Endothelial cell of umbilical vein (primary cell): ENCODE data around the gene CDCA3. TPM values are rescaled to one million over a fixed set of nuclear protein-coding genes. Genes with fewer than 3 reads are reported as not detected.

Source experiments
- BruUV-seq: library from RNA; stranded (reverse); fragments of 400-500 nt; replicated peaks from 2 replicates; lab custom pipeline; 2021; lab: Mats Ljungman, UMichigan
- CTCF ChIA-PET: fragments of 300-600, 350-600 bp; sonication (Branson Sonifier 250); formaldehyde crosslinking; loops from one replicate; lab custom pipeline; 2021; ENCODE audit warnings: antibody characterized with exemption, inconsistent platforms; lab: Charles Lee
- POLR2A ChIA-PET: fragments of 300-600, 350-600 bp; sonication (Branson Sonifier 250); formaldehyde crosslinking; loops from one replicate; lab custom pipeline; 2021; ENCODE audit warnings: antibody characterized with exemption, inconsistent platforms; lab: Charles Lee
- DNase-seq: peaks from one replicate; pipeline ENCODE4 v3.0.0-alpha.2; 2011; ENCODE audit warnings: low read depth, low spot score
- FAIRE-seq: peaks from 2 replicates; lab custom pipeline; 2011; peaks lifted over from hg19 to GRCh38; lab: Jason Lieb, UNC
- H2AFZ ChIP-seq: 2 replicates; pipeline ENCODE4 v1.6.0; 2012; ENCODE audit warnings: low read depth, low read length, control low read depth, inconsistent platforms
- H3K27ac ChIP-seq: 2 replicates; pipeline ENCODE4 v1.5.1; 2011; ENCODE audit warnings: low read depth, mild to moderate bottlenecking, control low read depth, low read length, moderate library complexity; ENCODE audit not compliant: insufficient read depth
- H3K27me3 ChIP-seq, 2 experiments: 2 replicates each; pipeline versions ENCODE4 v1.6.0 to v1.6.1; 2011; ENCODE audit warnings: low read length in 2 of 2, mixed read lengths in 1 of 2; ENCODE audit not compliant: control insufficient read depth in 2 of 2, insufficient read depth in 2 of 2
- H3K36me3 ChIP-seq, 2 experiments: 2 replicates in 1 of 2; 3 replicates in 1 of 2; pipeline ENCODE4 v1.5.1; 2011; ENCODE audit warnings: low read length in 2 of 2, mild to moderate bottlenecking in 1 of 2, moderate library complexity in 1 of 2; ENCODE audit not compliant: control insufficient read depth in 2 of 2, insufficient read depth in 2 of 2; ENCODE audit errors: extremely low read depth in 1 of 2
- H3K4me1 ChIP-seq: 3 replicates; pipeline ENCODE4 v1.5.1; 2011; ENCODE audit warnings: mild to moderate bottlenecking, low read length; ENCODE audit not compliant: control insufficient read depth, insufficient read depth; ENCODE audit errors: extremely low read depth
- H3K4me2 ChIP-seq: 2 replicates; pipeline ENCODE4 v1.6.1; 2011; ENCODE audit warnings: low read length, control low read depth, mixed read lengths; ENCODE audit not compliant: insufficient read depth
- H3K4me3 ChIP-seq, 3 experiments: fragments of 200-600 bp in 1 of 3; sonication (generic), shearing (Covaris generic) in 1 of 3; replicated peaks in 1 of 3; 2 replicates each; pipeline ENCODE4 v1.5.1; 2011 to 2016; ENCODE audit warnings: control low read depth in 3 of 3, low read length in 3 of 3, mild to moderate bottlenecking in 2 of 3, inconsistent platforms in 1 of 3, low read depth in 1 of 3, moderate library complexity in 1 of 3; ENCODE audit not compliant: insufficient read depth in 1 of 3
- H3K79me2 ChIP-seq: 2 replicates; pipeline ENCODE4 v1.6.0; 2012; ENCODE audit warnings: low read length, inconsistent platforms; ENCODE audit not compliant: control insufficient read depth, insufficient read depth
- H3K9ac ChIP-seq: replicated peaks from 2 replicates; pipeline ENCODE3; 2011; ENCODE audit warnings: low read length, control low read depth; ENCODE audit not compliant: insufficient read depth; ENCODE audit errors: extremely low read depth
- H3K9me1 ChIP-seq: replicated peaks from 3 replicates; pipeline ENCODE4 v1.6.0; 2011; ENCODE audit warnings: mild to moderate bottlenecking, low read length; ENCODE audit not compliant: control insufficient read depth, insufficient read depth; ENCODE audit errors: extremely low read depth
- H3K9me3 ChIP-seq: replicated peaks from 2 replicates; pipeline ENCODE4 v1.5.1; 2012; ENCODE audit warnings: low read length, inconsistent platforms; ENCODE audit not compliant: control insufficient read depth, insufficient read depth
- H4K20me1 ChIP-seq: replicated peaks from 2 replicates; pipeline ENCODE3; 2011; ENCODE audit warnings: mild to moderate bottlenecking, low read length; ENCODE audit not compliant: control insufficient read depth, insufficient read depth; ENCODE audit errors: extremely low read depth
- EZH2 ChIP-seq: IDR thresholded peaks from 2 replicates; pipeline ENCODE4 v1.6.1; 2012; ENCODE audit warnings: borderline replicate concordance, low read depth, mild to moderate bottlenecking, moderate library complexity, low read length, inconsistent platforms; ENCODE audit not compliant: severe bottlenecking
- GATA2 ChIP-seq: IDR thresholded peaks from 2 replicates; pipeline ENCODE4 v1.7.0; 2011; ENCODE audit warnings: low read depth, mild to moderate bottlenecking, moderate library complexity, mixed read lengths, low read length; ENCODE audit not compliant: insufficient read length, insufficient read depth
- POLR2A ChIP-seq: IDR thresholded peaks from 2 replicates; pipeline ENCODE4 v1.6.1; 2012; ENCODE audit warnings: low read depth, mild to moderate bottlenecking, control low read depth, low read length
- POLR2AphosphoS5 ChIP-seq: IDR thresholded peaks from 2 replicates; pipeline ENCODE4 v1.6.1; 2012; ENCODE audit warnings: low read depth, mild to moderate bottlenecking, control low read depth, low read length, moderate library complexity; ENCODE audit not compliant: insufficient read depth
- dilution Hi-C: fragments of 300-500 bp; cut with MboI; formaldehyde crosslinking; loops from one replicate; pipeline ENCODE4 v1.15.0; 2019; ENCODE audit warnings: low sequenced_read_pairs; ENCODE audit not compliant: extremely low pct_ligation_motif_present
- intact Hi-C: fragments of 100-400 bp; cut with micrococcal nuclease; formaldehyde crosslinking; loops from one replicate; pipeline ENCODE4 v1.10.0; 2022
- polyA plus RNA-seq, 4 experiments: library from polyadenylated mRNA; depleted of rRNA in 3 of 4; stranded (reverse) in 3 of 4; unstranded in 1 of 4; fragments of >200 nt; gene quantifications; 2 replicates each; pipeline versions ENCODE4 v1.2.1 to v1.2.3, GENCODE V29; 2011 to 2012; ENCODE audit warnings: missing spikeins in 1 of 4
- total RNA-seq: library from RNA; stranded (reverse); gene quantifications from 2 replicates; pipeline ENCODE4 v1.2.3, GENCODE V29; 2021
- TF ChIP-seq, protein P1 (sequence below), 2 donors: IDR thresholded peaks; 1 replicate in 1 of 2; 2 replicates in 1 of 2; pipeline ENCODE4 v1.5.1; 2011; ENCODE audit warnings: low read length in 2 of 2, mild to moderate bottlenecking in 2 of 2, moderate library complexity in 2 of 2, control low read depth in 1 of 2, inconsistent platforms in 1 of 2, low read depth in 1 of 2; ENCODE audit not compliant: insufficient read depth in 1 of 2; ENCODE audit errors: extremely low read depth in 1 of 2

CDCA3 gene
- total and polyA plus RNA-seq, 2 donors (not counting 3 experiments of a cell fraction or from before 2014, with no cell fraction given): 44.3 to 53.5 TPM

DNA sequence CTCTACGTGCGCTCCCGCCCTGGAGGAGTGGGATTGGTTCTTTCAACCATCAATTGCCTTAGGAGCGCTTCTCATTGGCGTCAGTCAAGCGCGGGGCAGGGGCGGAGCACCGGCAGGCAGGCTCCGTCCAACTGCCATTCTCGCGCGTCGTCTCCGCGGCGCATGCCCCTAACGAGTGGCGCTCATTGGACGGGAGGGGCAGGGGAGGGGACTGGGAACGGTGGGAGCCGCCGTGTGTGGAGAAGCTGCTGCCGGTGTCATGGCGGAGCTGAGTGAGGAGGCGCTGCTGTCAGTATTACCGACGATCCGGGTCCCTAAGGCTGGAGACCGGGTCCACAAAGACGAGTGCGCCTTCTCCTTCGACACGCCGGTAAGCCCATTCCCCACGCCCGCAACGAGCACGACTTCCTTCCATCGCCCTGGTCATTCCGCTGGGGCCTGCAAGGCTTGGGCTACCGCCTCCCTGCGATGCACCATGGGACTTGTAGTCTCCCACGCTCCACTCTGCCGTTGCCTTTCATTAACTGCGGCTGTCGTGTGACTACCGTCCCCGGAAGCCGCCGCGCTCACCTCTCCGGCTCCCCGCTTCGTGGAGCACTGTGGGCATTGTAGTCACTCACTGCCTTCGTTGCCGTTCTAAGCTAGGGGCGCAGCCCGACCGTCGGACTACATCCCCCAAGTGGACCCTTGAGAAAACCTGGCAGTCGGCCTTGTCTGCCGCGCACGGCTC lies 1.0 kb upstream of the CDCA3 start, which contains the start of gene USP5:
TSS of gene USP5 (plus strand) at position 230 of the 730 bp plus-strand sequence. CDS start at position 260, 30 bp downstream.
- ChIA-PET POLR2A (interaction anchor here (1.1 to 3.2 kb wide), 8 partner anchors 9 to 128 kb away, joined by 3 to 48 read pairs (median 6); partner anchors contain the start of genes COPS7A, MLF2, PTMS and SPSB2), CTCF (interaction anchor here (0.8 to 4.6 kb wide), 16 partner anchors 9 to 232 kb away, joined by 3 to 30 read pairs (median 4); partner anchors contain the start of genes COPS7A, GNB3, MLF2 and SPSB2)
- H3K27me3 ChIP-seq: no peaks in the 10 kb centered on the region
- dilution Hi-C loops (no loop called here), intact Hi-C loops (loop anchor here (1.0 to 2.0 kb wide), 4 partner anchors 16 to 189 kb away; partner anchors contain the start of genes ING4 and MLF2)
- H4K20me1 ChIP-seq: no peaks in the 10 kb centered on the region
- BruUV-seq: TSS peak; percentile 57
- DNase-seq (peak; percentile 100), FAIRE-seq (no peak)
- TF ChIP-seq POLR2AphosphoS5 (peak; percentile 63), GATA2 (no peak), POLR2A (peak; percentile 54), EZH2 (no peak)
- TF ChIP-seq, protein P1, sequence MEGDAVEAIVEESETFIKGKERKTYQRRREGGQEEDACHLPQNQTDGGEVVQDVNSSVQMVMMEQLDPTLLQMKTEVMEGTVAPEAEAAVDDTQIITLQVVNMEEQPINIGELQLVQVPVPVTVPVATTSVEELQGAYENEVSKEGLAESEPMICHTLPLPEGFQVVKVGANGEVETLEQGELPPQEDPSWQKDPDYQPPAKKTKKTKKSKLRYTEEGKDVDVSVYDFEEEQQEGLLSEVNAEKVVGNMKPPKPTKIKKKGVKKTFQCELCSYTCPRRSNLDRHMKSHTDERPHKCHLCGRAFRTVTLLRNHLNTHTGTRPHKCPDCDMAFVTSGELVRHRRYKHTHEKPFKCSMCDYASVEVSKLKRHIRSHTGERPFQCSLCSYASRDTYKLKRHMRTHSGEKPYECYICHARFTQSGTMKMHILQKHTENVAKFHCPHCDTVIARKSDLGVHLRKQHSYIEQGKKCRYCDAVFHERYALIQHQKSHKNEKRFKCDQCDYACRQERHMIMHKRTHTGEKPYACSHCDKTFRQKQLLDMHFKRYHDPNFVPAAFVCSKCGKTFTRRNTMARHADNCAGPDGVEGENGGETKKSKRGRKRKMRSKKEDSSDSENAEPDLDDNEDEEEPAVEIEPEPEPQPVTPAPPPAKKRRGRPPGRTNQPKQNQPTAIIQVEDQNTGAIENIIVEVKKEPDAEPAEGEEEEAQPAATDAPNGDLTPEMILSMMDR (IDR thresholded peaks at IDR 0.05; ENCODE audit: extremely low read depth in 1 of 2, insufficient read depth in 1 of 2, low read depth in 1 of 2, low read length in 2 of 2): no peak
- H3K4me2 ChIP-seq: peak within 1 kb of the TSS; percentile 85
- H3K9ac ChIP-seq: peak within 1 kb of the TSS; percentile 51
- H3K4me3 ChIP-seq: peak within 1 kb of the TSS; percentile 63 to 93 (median 76)
- H3K27ac ChIP-seq: peak within 1 kb of the TSS; percentile 33
- no peaks in the 10 kb centered on the region for H3K9me1 ChIP-seq
- H2AFZ ChIP-seq: peak within 1 kb of the TSS; percentile 56
- H3K9me3 ChIP-seq: no peaks in the 10 kb centered on the region
- H3K36me3 ChIP-seq: peaks cover 12 to 18% of the 10 kb centered on the region in 2 experiments
- H3K79me2 ChIP-seq: peaks cover 42% of the 10 kb centered on the region
- peaks cover 24% of the 10 kb centered on the region for H3K4me1 ChIP-seq
